Astrocyte of the cerebellum (primary cell): ENCODE measurements around the gene FADS6.
"Not testable (repeated sequence)": the region's sequence is repeated elsewhere in the genome, so short reads cannot be mapped to it uniquely, and the experiment has no call there.

Source experiments
- DNase-seq: peaks from one replicate; pipeline ENCODE4 v3.0.0-alpha.2; 2011; ENCODE audit warnings: low read depth
- H3K4me3 ChIP-seq: 2 replicates; pipeline ENCODE4 v1.5.1; 2011; ENCODE audit warnings: mild to moderate bottlenecking, low read depth, low read length, moderate library complexity
- CTCF ChIP-seq: IDR thresholded peaks from 2 replicates; pipeline ENCODE4 v1.5.1; 2012; ENCODE audit warnings: low read length, low read depth, moderate library complexity, mild to moderate bottlenecking; ENCODE audit errors: missing control alignments
- in situ Hi-C: cut with HindIII; loops from 2 replicates; pipeline ENCODE4 v1.10.0; 2017; ENCODE audit warnings: low sequenced_read_pairs

Gene FADS6

GRCh38 chr17:74871356-74872076 is 21.9 kb downstream of the FADS6 start:
- peak overlapping the region; percentile 75 for H3K4me3 ChIP-seq
- in situ Hi-C loops = no loop called here
- TF ChIP-seq CTCF = no peak

GRCh38 chr17:74870512-74870911 is 22.9 kb downstream of the FADS6 start:
- no peak for DNase-seq
- no peak overlapping the region for H3K4me3 ChIP-seq
- in situ Hi-C loops = no loop called here
- TF ChIP-seq CTCF = no peak

More at GRCh38 chr17:74871356-74872076, 21.9 kb downstream of the FADS6 start:
- DNase-seq = no peak

- DNase-seq, in situ Hi-C loops, H3K4me3 ChIP-seq: not testable (repeated sequence)
Observed at GRCh38 chr17:74870028-74870427, 23.4 kb downstream of the FADS6 start.

GRCh38 chr17:74868908-74869255 is 24.6 kb downstream of the FADS6 start:
- in situ Hi-C loops = no loop called here
- no peak overlapping the region for H3K4me3 ChIP-seq
- DNase-seq = no peak
- no peak for TF ChIP-seq CTCF

- in situ Hi-C loops = no loop called here
- H3K4me3 ChIP-seq = no peak overlapping the region
- TF ChIP-seq CTCF = no peak
- no peak for DNase-seq
Observed at GRCh38 chr17:74868251-74868907, 25.1 kb downstream of the FADS6 start.

GRCh38 chr17:74866198-74866835 is 27.1 kb downstream of the FADS6 start:
- in situ Hi-C loops = no loop called here

More at GRCh38 chr17:74866198-74866835, 27.1 kb downstream of the FADS6 start:
- H3K4me3 ChIP-seq = no peak overlapping the region
- DNase-seq = no peak
- no peak for TF ChIP-seq CTCF
